GM12801 (cell line): ENCODE measurements around the gene AK8.

Source experiments
- TF ChIP-seq, protein P1 (sequence below): IDR thresholded peaks from one replicate; pipeline ENCODE4 v1.5.1; 2011; ENCODE audit warnings: control low read depth; ENCODE audit not compliant: insufficient read length; ENCODE audit errors: extremely low read depth

AK8 gene

GRCh38 chr9:132896264-132896663 lies 18.2 kb upstream of the AK8 start:
- TF ChIP-seq, protein P1, sequence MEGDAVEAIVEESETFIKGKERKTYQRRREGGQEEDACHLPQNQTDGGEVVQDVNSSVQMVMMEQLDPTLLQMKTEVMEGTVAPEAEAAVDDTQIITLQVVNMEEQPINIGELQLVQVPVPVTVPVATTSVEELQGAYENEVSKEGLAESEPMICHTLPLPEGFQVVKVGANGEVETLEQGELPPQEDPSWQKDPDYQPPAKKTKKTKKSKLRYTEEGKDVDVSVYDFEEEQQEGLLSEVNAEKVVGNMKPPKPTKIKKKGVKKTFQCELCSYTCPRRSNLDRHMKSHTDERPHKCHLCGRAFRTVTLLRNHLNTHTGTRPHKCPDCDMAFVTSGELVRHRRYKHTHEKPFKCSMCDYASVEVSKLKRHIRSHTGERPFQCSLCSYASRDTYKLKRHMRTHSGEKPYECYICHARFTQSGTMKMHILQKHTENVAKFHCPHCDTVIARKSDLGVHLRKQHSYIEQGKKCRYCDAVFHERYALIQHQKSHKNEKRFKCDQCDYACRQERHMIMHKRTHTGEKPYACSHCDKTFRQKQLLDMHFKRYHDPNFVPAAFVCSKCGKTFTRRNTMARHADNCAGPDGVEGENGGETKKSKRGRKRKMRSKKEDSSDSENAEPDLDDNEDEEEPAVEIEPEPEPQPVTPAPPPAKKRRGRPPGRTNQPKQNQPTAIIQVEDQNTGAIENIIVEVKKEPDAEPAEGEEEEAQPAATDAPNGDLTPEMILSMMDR: no peak

DNA sequence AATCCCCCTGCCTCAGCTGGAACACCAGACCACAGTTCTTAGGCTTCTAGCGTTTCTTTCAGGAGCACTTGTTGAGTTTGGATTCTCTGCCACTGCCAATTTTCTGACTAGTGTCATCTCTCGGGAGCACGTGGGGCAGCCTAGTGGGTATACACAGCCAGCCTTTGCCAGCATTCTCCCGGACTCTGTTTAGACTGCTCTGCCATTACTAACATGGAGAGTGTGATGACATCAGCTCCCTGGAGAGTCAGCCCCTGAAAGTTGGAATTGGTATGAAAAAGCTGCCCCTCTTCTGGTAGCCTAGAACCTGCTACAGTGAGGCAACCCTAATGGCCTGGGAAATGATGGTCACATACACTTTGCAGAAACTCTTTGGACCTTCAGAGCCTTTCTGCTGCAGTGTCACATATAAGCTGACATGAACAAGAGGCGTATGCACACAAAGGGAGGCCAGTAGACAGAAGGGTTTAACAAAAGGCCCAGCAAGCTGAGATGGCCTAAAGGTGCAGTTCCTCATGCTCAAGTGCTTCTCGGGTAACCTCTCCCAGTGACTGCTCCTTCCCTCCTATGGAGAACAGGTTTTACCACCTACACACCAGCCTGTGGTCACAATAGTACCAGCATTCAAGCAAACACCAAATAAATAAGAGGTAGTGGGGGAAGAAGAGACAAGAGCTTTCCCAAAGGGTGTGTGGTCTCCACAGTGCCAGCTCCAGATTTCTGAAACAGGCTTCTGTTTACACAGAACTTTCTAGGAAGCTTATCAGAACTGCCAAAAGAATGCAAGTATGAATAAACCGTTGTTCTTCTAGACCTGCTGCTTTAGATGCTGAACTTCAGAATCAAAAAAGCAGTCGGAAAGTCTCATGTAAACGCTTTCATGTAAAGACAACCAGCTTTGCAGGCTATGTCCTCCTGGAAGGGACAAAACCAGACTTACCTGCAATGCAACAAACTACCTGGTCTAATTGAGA lies 17.1 kb upstream of the AK8 start:
- TF ChIP-seq, protein P1: no peak

DNA sequence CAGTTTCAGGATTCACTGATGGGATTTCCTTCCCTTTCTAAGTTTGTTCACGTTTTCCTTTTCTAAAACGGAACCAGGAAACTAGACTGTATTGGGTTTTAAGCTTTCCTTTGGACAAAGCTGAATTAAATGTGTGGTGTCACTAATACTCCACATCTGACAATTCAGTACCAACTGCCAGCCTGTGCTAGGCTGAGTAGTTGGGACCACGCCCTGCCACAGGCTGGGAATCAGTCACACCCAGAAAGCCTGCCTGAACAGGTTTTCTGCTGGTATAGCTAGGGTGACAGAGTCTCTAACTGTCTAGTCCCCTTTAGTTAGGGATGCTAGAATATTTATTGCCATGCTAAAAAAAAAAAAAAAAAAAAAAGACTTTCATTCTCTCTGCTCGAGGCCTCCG lies 16.3 kb upstream of the AK8 start:
- TF ChIP-seq, protein P1: no peak

DNA sequence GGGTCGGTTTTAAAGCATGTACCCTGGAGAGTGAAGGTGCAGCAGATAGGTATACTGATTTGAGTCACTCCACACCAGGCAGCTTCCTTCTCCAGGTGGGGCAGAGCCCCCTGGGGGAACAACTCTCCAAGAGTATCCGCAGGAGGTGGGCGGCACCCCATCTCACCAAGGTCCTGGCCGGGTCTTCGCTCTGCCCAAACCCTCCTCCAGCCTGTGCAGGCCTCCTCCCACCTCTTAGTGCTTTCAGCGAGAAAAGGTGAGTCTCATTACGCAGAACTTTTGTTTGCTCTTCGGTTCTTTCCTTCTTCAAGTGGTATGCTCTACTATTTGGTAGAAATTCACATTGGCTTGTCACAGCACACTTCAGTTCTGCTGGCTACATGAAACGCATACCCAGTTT lies 14.3 kb upstream of the AK8 start:
- TF ChIP-seq, protein P1: no peak

DNA sequence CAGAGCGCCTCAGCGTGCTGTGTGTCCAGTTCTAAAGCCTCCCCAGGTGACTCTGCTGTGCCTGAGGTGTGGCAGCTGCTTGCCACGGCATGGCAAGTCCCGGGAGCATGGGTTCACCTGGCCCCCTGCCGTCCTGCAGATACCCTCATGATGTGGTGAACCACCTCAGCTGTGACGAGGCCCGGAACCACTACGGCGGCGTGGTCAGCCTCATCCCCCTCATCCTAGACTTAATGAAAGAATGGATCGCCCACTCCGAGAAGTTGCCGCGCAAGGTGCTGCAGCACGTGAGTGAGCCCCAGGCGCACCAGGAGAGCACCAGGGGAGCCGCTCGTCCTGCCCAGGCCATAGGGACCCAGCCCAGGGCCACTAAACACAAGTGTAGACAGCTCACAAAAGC lies 10.1 kb upstream of the AK8 start:
- TF ChIP-seq, protein P1: no peak

DNA sequence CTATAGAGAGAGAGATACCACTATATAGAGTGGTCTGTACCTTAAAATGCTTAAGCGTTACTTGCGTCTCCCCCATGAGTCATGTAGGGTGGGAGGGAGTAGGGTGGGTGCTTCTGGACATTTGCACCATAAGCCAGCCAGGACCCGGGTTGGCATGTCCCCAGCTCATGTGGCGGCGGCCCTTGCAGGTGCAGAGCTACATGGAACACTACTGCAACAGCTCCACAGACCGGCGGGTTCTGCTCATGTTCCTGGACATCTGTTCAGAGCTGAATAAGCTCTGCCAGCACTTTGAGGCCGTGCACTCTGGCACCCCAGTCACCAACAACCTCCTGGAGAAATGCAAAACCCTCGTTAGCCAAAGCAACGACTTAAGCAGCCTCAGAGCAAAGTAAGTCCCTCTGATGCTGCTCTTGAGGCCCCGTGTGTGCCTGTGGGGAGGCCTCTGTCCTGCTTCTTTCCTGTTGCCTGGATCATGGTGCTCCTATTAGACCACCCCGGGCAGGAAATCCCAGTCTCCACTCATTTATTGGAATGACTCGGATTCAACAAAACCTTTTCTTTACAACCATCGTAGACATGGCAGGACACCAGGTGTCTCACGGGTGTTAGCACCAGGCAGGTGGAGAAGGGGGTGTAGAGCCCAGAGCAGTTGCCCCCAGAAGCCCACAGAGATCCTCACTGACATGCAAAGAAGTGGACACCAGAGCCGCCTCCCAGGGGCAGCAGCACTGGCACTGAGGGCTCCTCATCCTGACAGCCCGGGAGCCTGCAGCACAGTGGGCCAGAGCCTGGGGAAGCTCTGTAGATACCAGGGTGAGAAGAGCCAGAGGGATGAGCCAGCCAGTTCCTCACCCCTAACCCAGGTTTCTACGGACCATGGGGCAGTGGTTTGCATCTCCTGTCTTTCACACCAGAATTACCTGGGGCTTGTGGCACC lies 9.4 kb upstream of the AK8 start:
- TF ChIP-seq, protein P1: no peak

GRCh38 chr9:132886334-132886725 lies 8.2 kb upstream of the AK8 start:
- TF ChIP-seq, protein P1: no peak
